ENCODE measurements around the gene CMIP.
A peak's percentile ranks its signal among the peaks of the same experiment; 100 is the strongest.
"Not testable (repeated sequence)": the region's sequence is repeated elsewhere in the genome, so short reads cannot be mapped to it uniquely, and the experiment has no call there.

CMIP gene

GRCh38 chr16:81444448-81445121 lies at the start of gene CMIP:
CMIP (plus strand) TSS chr16:81444808.
- Histone ChIP-seq H3K36me3 (ENCODE audit: insufficient read depth, low read depth, low read length) (no peaks in the 10 kb centered on the region), H3K9ac (ENCODE audit: low read depth, low read length) (peak within 1 kb of the TSS; percentile 92; the same call in 1 of the 2 replicates), H3K27ac (ENCODE audit: low read length) (peak within 1 kb of the TSS; percentile 58), H3K9me3 (ENCODE audit: insufficient read depth, low read depth, low read length) (no peaks in the 10 kb centered on the region), H3K4me1 (ENCODE audit: insufficient read depth, low read length) (peaks cover 22% of the 10 kb centered on the region), H3K27me3 (ENCODE audit: insufficient read depth, low read length) (peaks cover 24% of the 10 kb centered on the region), H3K4me3 (ENCODE audit: low read length) (peak within 1 kb of the TSS; percentile 89)

DNA sequence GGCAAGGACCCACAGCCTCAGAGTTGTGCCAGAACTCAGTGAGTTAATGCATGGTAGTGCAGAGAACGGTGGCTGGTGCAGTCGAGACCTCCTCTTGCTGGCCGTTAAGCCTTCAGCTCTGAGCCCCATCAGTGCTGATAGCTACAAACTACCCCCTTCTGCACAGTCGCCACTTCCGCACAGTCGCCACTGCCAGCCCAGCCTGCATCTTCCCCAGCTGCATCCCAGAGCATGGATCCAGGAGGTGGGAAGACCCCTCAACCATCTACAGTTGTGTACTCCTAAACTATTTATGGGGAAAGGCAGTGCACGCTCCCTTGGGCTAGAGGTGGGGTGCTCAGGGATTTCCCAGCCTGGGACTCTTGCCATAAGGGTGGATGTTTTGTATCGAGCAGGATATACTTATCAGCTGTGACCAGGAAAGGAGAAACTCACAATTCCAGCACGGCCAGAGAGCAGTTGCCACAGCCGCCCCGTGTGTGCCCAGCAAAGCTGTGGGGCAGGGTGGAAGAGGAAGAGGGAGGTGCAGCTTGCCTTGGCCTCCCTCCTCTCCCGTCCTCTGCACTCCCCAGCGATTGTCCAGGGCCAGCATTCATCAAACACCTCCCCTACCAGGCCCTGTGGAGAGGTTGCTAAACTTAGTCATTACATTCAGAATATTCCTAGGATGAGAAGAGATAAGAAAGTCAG lies 49.5 kb upstream of the CMIP start:
- no peaks in the 10 kb centered on the region; the same call in 1 of the 2 replicates for H3K36me3 ChIP-seq (ENCODE audit: insufficient read depth, low read depth, low read length)

DNA sequence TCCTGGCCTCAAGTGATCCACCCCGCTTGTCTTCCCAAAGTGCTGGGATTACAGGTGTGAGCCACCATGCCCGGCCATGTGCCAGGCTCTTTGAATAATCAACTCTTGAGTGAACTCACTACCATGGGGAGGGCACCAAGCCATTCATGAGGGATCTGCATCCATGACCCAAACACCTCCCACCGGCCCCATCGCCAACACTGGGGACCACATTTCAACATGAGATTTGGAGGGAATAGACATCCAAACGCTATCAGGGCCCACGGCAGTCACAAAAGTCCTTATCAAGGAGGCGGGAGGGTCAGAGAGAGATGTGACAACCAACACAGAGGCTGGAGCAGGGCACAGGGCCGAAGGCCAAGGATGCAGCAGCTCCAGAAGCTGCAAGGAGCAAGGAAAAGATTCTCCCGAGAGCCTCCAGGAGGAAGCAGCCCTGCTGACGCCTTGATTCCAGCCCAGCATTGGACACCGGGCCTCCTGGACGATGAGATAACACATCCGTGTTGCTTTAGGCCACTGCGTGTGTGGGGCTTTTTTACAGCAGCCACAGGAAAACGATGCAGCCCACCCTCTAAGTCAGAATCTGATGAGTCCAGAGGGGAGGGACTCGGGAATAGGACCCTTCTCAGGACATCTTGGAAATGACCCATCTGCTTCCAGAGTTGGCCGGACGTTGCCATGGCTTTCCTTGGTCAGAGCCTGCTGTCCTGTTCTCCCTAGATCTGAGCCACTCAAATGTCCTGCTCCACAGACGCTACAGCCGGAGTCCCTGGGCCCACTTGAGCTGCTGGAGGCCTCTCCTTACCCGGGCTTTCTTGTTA lies 47.3 kb upstream of the CMIP start:
- no peaks in the 10 kb centered on the region for H3K4me1 ChIP-seq (ENCODE audit: insufficient read depth, low read length)
- H3K27me3 ChIP-seq (ENCODE audit: insufficient read depth, low read length): no peaks in the 10 kb centered on the region
- H3K27ac ChIP-seq (ENCODE audit: low read length): no peak overlapping the region
- no peak overlapping the region for H3K9ac ChIP-seq (ENCODE audit: low read depth, low read length)
- no peak overlapping the region for H3K4me3 ChIP-seq (ENCODE audit: low read length)
- H3K9me3 ChIP-seq (ENCODE audit: insufficient read depth, low read depth, low read length): no peaks in the 10 kb centered on the region
- no peaks in the 10 kb centered on the region for H3K36me3 ChIP-seq (ENCODE audit: insufficient read depth, low read depth, low read length)

More for the DNA sequence above, 49.5 kb upstream of the CMIP start:
- Histone ChIP-seq H3K27me3 (ENCODE audit: insufficient read depth, low read length) (no peaks in the 10 kb centered on the region), H3K9ac (ENCODE audit: low read depth, low read length) (no peak overlapping the region), H3K4me1 (ENCODE audit: insufficient read depth, low read length) (no peaks in the 10 kb centered on the region), H3K27ac (ENCODE audit: low read length) (no peak overlapping the region), H3K4me3 (ENCODE audit: low read length) (no peak overlapping the region), H3K9me3 (ENCODE audit: insufficient read depth, low read depth, low read length) (no peaks in the 10 kb centered on the region)

- Histone ChIP-seq H3K4me1 (ENCODE audit: insufficient read depth, low read length) (no peaks in the 10 kb centered on the region), H3K9ac (ENCODE audit: low read depth, low read length) (no peak overlapping the region), H3K27ac (ENCODE audit: low read length) (no peak overlapping the region), H3K4me3 (ENCODE audit: low read length) (no peak overlapping the region), H3K36me3 (ENCODE audit: insufficient read depth, low read depth, low read length) (no peaks in the 10 kb centered on the region), H3K9me3 (ENCODE audit: insufficient read depth, low read depth, low read length) (no peaks in the 10 kb centered on the region), H3K27me3 (ENCODE audit: insufficient read depth, low read length) (no peaks in the 10 kb centered on the region)
Observed at GRCh38 chr16:81397879-81398520, 46.6 kb upstream of the CMIP start.

- H3K36me3 ChIP-seq (ENCODE audit: insufficient read depth, low read depth, low read length): no peaks in the 10 kb centered on the region
- peaks cover 10% of the 10 kb centered on the region for H3K27me3 ChIP-seq (ENCODE audit: insufficient read depth, low read length)
- H3K27ac ChIP-seq (ENCODE audit: low read length): no peak overlapping the region
- no peaks in the 10 kb centered on the region for H3K4me1 ChIP-seq (ENCODE audit: insufficient read depth, low read length)
- H3K9ac ChIP-seq (ENCODE audit: low read depth, low read length): no peak overlapping the region
- H3K9me3 ChIP-seq (ENCODE audit: insufficient read depth, low read depth, low read length): no peaks in the 10 kb centered on the region
- H3K4me3 ChIP-seq (ENCODE audit: low read length): no peak overlapping the region
Observed at GRCh38 chr16:81399909-81400308, 44.7 kb upstream of the CMIP start.

GRCh38 chr16:81401035-81401950 lies 43.3 kb upstream of the CMIP start:
- no peaks in the 10 kb centered on the region for H3K9me3 ChIP-seq (ENCODE audit: insufficient read depth, low read depth, low read length)
- H3K36me3 ChIP-seq (ENCODE audit: insufficient read depth, low read depth, low read length): no peaks in the 10 kb centered on the region
- H3K4me1 ChIP-seq (ENCODE audit: insufficient read depth, low read length): no peaks in the 10 kb centered on the region
- H3K4me3 ChIP-seq (ENCODE audit: low read length): no peak overlapping the region
- H3K27ac ChIP-seq (ENCODE audit: low read length): no peak overlapping the region
- no peak overlapping the region for H3K9ac ChIP-seq (ENCODE audit: low read depth, low read length)
- H3K27me3 ChIP-seq (ENCODE audit: insufficient read depth, low read length): peaks cover 10% of the 10 kb centered on the region

DNA sequence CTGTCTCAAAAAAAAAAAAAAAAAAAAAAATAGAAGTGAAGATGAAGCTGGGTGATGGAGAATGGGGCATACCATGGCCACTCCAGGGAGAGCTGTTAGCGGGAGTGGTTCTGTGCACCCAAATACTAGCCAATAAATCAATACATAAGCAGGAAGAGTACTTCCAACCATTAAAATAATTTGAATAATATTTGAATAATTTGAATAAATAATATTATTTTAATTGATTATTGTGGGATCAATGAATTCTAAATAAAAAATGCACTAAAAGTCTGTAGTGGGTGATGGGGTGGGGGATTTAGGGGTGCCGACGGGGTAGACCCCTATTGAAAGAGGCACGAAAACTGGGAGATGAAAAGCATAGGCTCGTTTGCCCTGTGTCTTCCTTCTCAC lies 41.4 kb upstream of the CMIP start:
- Histone ChIP-seq H3K9me3 (ENCODE audit: insufficient read depth, low read depth, low read length) (no peaks in the 10 kb centered on the region), H3K9ac (ENCODE audit: low read depth, low read length) (no peak overlapping the region), H3K36me3 (ENCODE audit: insufficient read depth, low read depth, low read length) (no peaks in the 10 kb centered on the region), H3K27ac (ENCODE audit: low read length) (no peak overlapping the region), H3K27me3 (ENCODE audit: insufficient read depth, low read length) (peaks cover 10% of the 10 kb centered on the region), H3K4me1 (ENCODE audit: insufficient read depth, low read length) (no peaks in the 10 kb centered on the region), H3K4me3 (ENCODE audit: low read length) (no peak overlapping the region)

DNA sequence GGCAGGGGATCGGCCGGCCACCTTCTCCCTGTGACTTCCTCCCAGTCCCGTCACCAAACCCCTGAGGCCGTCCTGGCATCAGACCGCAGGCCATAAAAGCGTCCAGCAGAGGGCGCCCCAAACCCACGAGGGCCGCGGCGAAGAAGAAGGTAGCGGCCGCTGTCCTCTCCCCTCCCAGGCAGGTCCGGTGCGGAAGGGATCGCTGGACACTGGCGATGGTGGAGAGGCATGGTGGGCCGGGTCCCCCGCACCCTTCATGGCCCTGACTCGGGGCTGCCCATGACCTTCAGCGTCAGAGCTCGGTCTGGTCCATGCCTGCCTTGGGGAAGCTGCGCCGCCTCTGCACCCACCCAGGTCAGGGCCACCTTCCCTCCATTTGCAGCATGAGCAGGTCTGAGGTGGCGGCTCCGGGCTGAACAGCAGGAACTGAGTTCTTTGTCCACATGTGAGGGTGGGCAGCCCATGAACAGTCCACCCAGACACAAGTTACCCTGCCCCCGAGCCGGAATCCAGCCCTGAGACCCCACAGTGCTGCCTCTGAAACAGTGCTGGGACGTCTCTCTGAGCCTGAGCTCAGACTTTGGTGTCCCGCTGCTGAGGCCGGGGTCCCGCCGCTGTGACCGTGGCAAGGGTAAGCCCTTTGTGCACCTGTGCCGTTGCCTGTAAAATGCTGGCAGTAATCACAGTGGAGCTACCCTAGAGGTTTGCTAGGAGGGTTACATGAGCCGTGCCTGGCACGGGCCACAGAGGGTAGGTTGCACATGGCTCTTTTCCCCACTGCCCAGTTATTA lies 40.8 kb upstream of the CMIP start:
- no peak overlapping the region; the same call in 1 of the 2 replicates for H3K9ac ChIP-seq (ENCODE audit: low read depth, low read length)
- H3K27ac ChIP-seq (ENCODE audit: low read length): no peak overlapping the region
- H3K36me3 ChIP-seq (ENCODE audit: insufficient read depth, low read depth, low read length): no peaks in the 10 kb centered on the region
- no peaks in the 10 kb centered on the region for H3K9me3 ChIP-seq (ENCODE audit: insufficient read depth, low read depth, low read length)
- no peaks in the 10 kb centered on the region for H3K4me1 ChIP-seq (ENCODE audit: insufficient read depth, low read length)
- peaks cover 10% of the 10 kb centered on the region for H3K27me3 ChIP-seq (ENCODE audit: insufficient read depth, low read length)
- peak overlapping the region; percentile 63; the same call in 1 of the 2 replicates for H3K4me3 ChIP-seq (ENCODE audit: low read length)

DNA sequence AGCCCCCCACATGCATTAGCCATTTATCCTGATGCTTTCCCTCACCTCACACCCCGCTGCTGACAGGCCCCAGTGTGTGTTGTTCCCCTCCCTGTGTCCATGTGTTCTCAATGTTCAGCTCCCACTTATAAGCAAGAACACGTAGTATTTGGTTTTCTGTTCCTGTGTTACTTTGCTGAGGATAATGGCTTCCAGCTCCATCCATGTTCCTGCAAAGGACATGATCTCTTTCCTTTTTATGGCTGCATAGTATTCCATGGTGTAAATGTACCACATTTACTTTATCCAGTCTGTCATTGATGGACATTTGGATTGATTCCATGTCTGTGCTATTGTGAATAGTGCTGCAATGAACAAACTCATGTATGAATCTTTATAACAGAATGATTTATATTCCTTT lies 39.6 kb upstream of the CMIP start:
- H3K36me3 ChIP-seq (ENCODE audit: insufficient read depth, low read depth, low read length); H3K9me3 ChIP-seq (ENCODE audit: insufficient read depth, low read depth, low read length); H3K4me1 ChIP-seq (ENCODE audit: insufficient read depth, low read length); H3K4me3 ChIP-seq (ENCODE audit: low read length); H3K9ac ChIP-seq (ENCODE audit: low read depth, low read length); H3K27ac ChIP-seq (ENCODE audit: low read length); H3K27me3 ChIP-seq (ENCODE audit: insufficient read depth, low read length): not testable (repeated sequence)

GRCh38 chr16:81405702-81406113 lies 38.9 kb upstream of the CMIP start:
- Histone ChIP-seq H3K27me3 (ENCODE audit: insufficient read depth, low read length) (peaks cover 10% of the 10 kb centered on the region), H3K36me3 (ENCODE audit: insufficient read depth, low read depth, low read length) (no peaks in the 10 kb centered on the region), H3K4me3 (ENCODE audit: low read length) (no peak overlapping the region), H3K9ac (ENCODE audit: low read depth, low read length) (no peak overlapping the region), H3K9me3 (ENCODE audit: insufficient read depth, low read depth, low read length) (no peaks in the 10 kb centered on the region), H3K27ac (ENCODE audit: low read length) (no peak overlapping the region), H3K4me1 (ENCODE audit: insufficient read depth, low read length) (no peaks in the 10 kb centered on the region)
